IPS-15b (cell line): ENCODE measurements around the gene CAPN1.
"Not testable (repeated sequence)": the region's sequence is repeated elsewhere in the genome, so short reads cannot be mapped to it uniquely, and the experiment has no call there.

ENCODE experiments used
- H3K27me3 ChIP-seq: one replicate; pipeline ENCODE4 v1.6.1; 2013; ENCODE audit warnings: low read length; ENCODE audit not compliant: control insufficient read depth, insufficient read depth
- H3K36me3 ChIP-seq: one replicate; pipeline ENCODE4 v1.6.1; 2013; ENCODE audit warnings: low read length; ENCODE audit not compliant: control insufficient read depth, insufficient read depth
- H3K4me1 ChIP-seq: one replicate; pipeline ENCODE4 v1.6.1; 2013; ENCODE audit warnings: mild to moderate bottlenecking, low read length; ENCODE audit not compliant: control insufficient read depth, insufficient read depth
- H3K4me3 ChIP-seq: one replicate; pipeline ENCODE4 v1.5.1; 2013; ENCODE audit warnings: low read depth, low read length
- H3K9ac ChIP-seq: one replicate; pipeline ENCODE4 v1.6.1; 2013; ENCODE audit warnings: low read depth, mild to moderate bottlenecking, low read length
- H3K9me3 ChIP-seq: one replicate; pipeline ENCODE4 v1.6.1; 2013; ENCODE audit warnings: mild to moderate bottlenecking, low read length; ENCODE audit not compliant: control insufficient read depth, insufficient read depth

Gene CAPN1

GRCh38 chr11:65165410-65166317, 16.1 kb upstream of the CAPN1 start:
- peak overlapping the region; percentile 47 for H3K9ac ChIP-seq
- H3K9me3 ChIP-seq: no peaks in the 10 kb centered on the region
- no peak overlapping the region for H3K4me3 ChIP-seq
- no peaks in the 10 kb centered on the region for H3K36me3 ChIP-seq
- peaks cover 7% of the 10 kb centered on the region for H3K4me1 ChIP-seq
- no peaks in the 10 kb centered on the region for H3K27me3 ChIP-seq

DNA sequence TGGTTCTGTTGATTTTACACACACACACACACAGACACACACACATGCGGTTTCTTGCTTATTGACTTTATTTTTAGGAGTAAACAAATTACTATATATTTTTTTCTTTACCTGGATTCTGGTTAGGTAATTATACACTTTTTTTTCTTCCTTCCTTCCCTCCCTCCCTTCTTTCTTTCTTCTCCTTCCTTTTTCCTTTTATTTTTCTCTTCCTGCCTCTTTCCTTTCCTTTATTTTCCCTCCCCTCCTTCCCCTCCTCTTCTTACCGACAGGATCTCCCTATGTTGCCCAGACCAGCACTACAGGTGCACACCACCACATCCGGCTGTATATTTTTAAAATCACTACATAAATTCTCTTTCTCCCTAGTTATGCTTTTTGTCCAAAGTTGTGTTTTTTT, 14.8 kb upstream of the CAPN1 start:
- no peaks in the 10 kb centered on the region for H3K36me3 ChIP-seq
- H3K9ac ChIP-seq: no peak overlapping the region
- H3K4me3 ChIP-seq: no peak overlapping the region
- H3K9me3 ChIP-seq: no peaks in the 10 kb centered on the region
- H3K27me3 ChIP-seq: no peaks in the 10 kb centered on the region
- peaks cover 7% of the 10 kb centered on the region for H3K4me1 ChIP-seq

- Histone ChIP-seq H3K4me3 (no peak overlapping the region), H3K36me3 (no peaks in the 10 kb centered on the region), H3K9ac (no peak overlapping the region)
Measured at GRCh38 chr11:65167656-65168055, 14.1 kb upstream of the CAPN1 start.

DNA sequence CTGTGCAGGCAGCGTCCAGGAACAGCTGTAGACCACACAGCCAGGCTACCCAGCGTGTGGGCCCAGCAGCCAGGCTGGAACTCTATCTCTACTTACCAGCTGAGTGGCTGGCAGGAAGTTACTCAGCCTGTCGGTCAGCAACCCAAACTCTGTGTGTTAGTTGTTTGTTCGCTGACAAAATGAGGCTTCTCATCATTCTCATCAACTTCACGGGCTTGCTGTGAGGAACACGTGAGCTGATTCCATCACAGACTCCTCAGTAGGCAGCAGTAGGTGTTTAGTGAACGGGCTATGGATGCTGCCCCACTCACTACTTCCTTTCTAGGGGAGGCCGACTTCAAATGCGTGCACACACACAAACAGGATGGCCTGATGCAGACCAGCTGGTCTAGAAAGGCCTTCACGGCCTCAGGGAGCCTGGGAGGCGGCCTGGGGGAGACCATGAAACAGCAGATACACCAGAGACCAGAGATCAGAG, 12.5 kb upstream of the CAPN1 start:
- Histone ChIP-seq H3K9me3 (no peaks in the 10 kb centered on the region), H3K4me1 (peaks cover 7% of the 10 kb centered on the region), H3K36me3 (no peaks in the 10 kb centered on the region), H3K9ac (no peak overlapping the region), H3K4me3 (no peak overlapping the region), H3K27me3 (no peaks in the 10 kb centered on the region)

More at GRCh38 chr11:65167656-65168055, 14.1 kb upstream of the CAPN1 start:
- Histone ChIP-seq H3K4me1 (peaks cover 7% of the 10 kb centered on the region), H3K9me3 (no peaks in the 10 kb centered on the region), H3K27me3 (no peaks in the 10 kb centered on the region)

DNA sequence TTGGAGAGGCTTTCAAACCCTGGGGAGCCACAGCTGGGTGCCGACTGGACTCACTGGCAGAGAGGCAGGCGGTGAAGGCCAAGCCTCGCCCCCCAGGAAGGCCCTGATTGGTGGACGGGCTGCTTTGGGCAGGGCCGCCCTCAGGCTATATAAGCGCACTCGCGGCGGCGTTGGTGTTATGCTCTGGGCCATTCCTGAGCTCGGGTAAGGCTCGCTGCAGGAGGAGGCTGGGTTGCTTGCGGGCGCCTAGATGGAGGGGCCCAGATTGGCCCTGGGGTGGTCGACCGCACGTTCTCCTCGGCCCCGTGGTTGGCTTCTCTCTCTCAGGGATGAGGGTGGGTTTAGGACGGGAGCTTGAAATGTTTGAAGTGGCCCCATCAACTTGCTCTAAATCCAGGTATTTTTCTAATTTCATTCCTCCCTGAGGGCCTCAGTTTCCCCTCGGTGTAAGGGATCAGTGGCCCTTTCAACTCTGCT, 11.6 kb upstream of the CAPN1 start, which contains the start of gene SPDYC:
Gene SPDYC, plus strand, starts transcription at position 176 of the 477 bp plus-strand sequence. CDS start 1,125 bp downstream, outside the sequence.
- H3K4me3 ChIP-seq: no peak within 1 kb of the TSS
- peaks cover 7% of the 10 kb centered on the region for H3K4me1 ChIP-seq
- H3K9me3 ChIP-seq: no peaks in the 10 kb centered on the region
- no peaks in the 10 kb centered on the region for H3K27me3 ChIP-seq
- no peak within 1 kb of the TSS for H3K9ac ChIP-seq
- H3K36me3 ChIP-seq: no peaks in the 10 kb centered on the region

DNA sequence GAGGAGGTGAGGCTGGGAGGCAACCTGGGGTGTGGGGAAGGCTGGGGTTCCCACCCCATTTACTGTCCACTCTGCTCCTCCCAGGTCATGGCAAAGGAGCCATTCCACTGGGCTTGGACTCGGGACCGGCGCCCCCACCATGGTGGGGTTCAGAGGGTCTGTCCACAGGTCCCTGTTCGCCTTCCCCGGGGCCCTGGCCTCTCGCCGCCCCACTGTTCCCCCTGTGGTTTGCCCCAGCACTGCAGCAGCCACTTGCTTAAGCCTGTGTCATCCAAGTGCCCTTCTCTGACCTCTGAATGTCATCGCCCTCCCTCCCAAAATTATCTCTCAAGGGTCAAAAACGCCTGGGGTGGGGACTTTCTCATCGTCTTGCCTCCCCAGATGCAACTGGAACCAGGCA, 9.1 kb upstream of the CAPN1 start:
- H3K27me3 ChIP-seq: no peaks in the 10 kb centered on the region
- no peaks in the 10 kb centered on the region for H3K9me3 ChIP-seq
- H3K36me3 ChIP-seq: no peaks in the 10 kb centered on the region
- H3K9ac ChIP-seq: no peak overlapping the region
- peaks cover 5% of the 10 kb centered on the region for H3K4me1 ChIP-seq
- H3K4me3 ChIP-seq: no peak overlapping the region

DNA sequence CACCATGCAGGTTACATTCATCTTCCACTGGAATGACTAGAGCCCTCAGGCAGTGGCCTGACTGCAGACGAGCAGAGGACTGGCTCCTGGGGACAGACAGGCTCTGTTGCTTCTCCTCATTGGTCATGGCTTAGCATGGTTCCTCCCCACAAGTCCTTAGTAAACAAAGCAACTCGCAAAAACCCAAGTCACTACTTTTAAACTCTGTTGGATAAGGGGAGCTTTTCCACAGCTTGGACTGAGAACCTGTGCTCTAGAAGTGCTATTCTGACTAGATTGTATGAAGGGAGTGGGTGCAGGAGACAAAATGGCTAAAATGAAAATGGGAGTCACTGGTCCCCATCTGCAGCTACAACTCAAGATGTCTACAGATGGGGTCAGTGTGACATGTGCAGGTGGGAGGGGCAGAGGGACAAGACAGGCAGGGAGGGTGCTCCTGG, 7.1 kb upstream of the CAPN1 start:
- not testable (repeated sequence) for H3K27me3 ChIP-seq, H3K4me3 ChIP-seq, H3K4me1 ChIP-seq, H3K9ac ChIP-seq, H3K9me3 ChIP-seq, H3K36me3 ChIP-seq

DNA sequence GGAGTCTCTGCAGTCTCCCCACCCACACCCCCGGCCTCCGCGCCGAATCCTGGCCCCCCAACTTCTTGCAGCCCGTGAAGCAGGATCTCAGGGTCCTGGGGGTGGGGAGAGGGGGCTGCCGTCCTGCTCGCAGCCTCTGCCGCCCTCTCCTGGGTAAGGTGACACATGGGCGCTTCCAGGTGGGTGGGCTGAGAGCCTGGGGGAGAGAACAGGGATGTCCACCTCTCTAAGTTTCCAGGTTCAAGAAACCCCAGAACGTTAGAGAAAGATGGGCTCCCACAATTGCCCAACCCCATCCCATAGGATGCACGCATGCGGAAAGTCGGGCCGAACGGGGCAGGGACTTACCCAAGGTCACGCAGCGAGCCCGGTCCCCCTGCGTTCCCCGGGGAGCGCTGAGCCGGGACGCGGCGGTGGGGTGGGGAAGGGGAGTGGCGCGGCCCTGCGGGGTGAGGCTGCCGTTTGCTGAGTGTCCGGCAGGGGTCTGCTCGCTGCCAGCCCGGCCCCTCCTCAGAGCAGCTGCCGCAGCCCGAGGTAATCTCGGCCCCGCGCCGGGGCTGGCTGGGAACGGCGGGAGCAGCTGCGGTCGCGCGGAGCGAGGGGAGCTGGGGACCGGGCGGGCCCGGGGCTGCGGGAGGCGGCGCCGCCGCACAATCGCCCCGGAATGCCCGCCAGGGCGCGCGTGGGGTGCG, 705 bp upstream of the CAPN1 start:
- H3K4me3 ChIP-seq: peak overlapping the region; percentile 89
- H3K9me3 ChIP-seq: no peaks in the 10 kb centered on the region
- H3K36me3 ChIP-seq: peaks cover 7% of the 10 kb centered on the region
- no peaks in the 10 kb centered on the region for H3K27me3 ChIP-seq
- H3K9ac ChIP-seq: peak overlapping the region; percentile 60
- peaks cover 18% of the 10 kb centered on the region for H3K4me1 ChIP-seq

DNA sequence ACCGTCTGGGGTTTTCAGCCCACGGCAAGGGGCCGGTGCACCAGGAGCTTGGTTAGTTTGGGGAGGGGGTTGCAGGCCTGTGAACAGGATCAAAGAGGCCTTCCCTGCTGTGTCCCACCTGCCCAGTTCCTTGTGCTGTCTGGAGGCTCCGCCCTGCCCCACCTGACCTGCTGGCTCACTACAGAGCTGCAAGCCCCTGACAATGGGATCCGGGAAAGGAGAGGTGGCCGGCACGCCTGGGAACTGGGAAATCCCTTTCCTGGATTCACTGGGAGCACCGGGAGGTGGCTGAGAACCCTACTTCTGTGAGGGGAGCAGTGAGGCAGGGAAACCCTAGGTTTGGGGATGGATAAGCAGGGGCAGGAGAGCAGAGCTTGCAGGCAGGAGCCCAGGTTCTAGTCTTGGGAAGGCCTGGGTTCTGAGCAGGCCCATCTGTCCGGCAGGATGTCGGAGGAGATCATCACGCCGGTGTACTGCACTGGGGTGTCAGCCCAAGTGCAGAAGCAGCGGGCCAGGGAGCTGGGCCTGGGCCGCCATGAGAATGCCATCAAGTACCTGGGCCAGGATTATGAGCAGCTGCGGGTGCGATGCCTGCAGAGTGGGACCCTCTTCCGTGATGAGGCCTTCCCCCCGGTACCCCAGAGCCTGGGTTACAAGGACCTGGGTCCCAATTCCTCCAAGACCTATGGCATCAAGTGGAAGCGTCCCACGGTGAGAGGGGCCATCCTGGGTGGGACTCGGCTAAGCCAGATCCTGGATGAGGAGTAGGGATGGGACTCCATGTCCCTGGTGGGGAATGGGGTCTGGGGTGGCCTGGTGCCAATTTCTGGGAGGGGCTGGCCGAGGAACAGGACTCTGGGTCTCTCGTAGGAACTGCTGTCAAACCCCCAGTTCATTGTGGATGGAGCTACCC, 786 bp downstream of the CAPN1 start:
- Histone ChIP-seq H3K9me3 (no peaks in the 10 kb centered on the region), H3K27me3 (no peaks in the 10 kb centered on the region), H3K4me1 (peaks cover 23% of the 10 kb centered on the region), H3K4me3 (peak overlapping the region; percentile 97), H3K9ac (peak overlapping the region; percentile 83), H3K36me3 (peaks cover 21% of the 10 kb centered on the region)

DNA sequence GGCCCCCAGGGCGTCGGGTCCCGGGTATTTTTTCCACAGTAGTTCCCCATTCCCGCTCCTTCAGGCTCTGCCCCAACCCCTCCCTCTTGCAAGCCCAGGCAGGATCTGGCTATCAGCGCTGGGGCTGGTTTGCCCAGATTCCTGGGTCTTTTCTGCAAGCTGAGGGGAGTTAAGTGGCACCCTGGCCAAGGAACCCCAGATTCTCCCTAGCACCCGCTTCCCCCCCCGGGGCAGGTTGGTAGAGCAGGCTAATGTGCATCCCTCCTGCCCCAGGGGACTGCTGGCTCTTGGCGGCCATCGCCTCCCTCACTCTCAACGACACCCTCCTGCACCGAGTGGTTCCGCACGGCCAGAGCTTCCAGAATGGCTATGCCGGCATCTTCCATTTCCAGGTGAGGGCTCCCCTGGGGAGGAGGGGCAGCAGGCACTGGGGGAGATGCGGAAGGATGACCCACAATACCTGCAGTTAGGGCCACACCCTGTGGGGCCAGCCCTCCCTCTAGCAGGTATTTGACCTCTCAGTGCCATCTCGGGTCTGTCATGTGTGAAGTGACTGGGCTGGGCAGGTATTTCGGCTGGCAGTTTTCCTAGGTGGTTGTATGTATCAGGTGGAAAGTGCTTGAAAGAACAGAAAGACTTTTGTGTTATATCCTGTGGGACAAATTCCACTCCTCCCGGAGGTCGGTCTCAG, 1.6 kb downstream of the CAPN1 start:
- peak overlapping the region; percentile 97 for H3K4me3 ChIP-seq
- peaks cover 28% of the 10 kb centered on the region for H3K36me3 ChIP-seq
- peak overlapping the region; percentile 83 for H3K9ac ChIP-seq

More for the DNA sequence above, 1.6 kb downstream of the CAPN1 start:
- Histone ChIP-seq H3K4me1 (peaks cover 23% of the 10 kb centered on the region), H3K9me3 (no peaks in the 10 kb centered on the region), H3K27me3 (no peaks in the 10 kb centered on the region)
